ENCODE measurements around the gene FTO.
"Not testable (repeated sequence)": the region's sequence is repeated elsewhere in the genome, so short reads cannot be mapped to it uniquely, and the experiment has no call there.

DNA sequence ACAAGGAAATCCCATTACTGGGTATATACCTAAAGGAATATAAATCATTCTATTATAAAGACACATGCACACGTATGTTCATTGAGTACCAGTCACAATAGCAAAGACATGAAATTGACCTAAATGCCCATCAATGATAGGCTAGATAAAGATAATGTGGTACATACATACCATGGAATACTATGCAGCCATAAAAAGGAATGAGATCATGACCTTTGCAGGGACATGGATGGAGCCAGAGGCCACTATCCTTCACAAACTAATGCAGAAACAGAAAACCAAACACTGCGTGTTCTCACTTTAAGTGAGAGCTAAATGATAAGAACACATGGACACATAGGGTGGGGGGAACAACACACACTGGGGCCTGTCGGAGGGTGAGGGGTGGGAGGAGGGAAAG is 18.6 kb upstream of the FTO start:
- not testable (repeated sequence) for TF ChIP-seq POLR2AphosphoS5, POLR2A (IDR thresholded peaks at IDR 0.05)

Data from prostate gland (tissue), 1 donor.